ENCODE data around the gene SLC38A1.
"Not testable (repeated sequence)": the region's sequence is repeated elsewhere in the genome, so short reads cannot be mapped to it uniquely, and the experiment has no call there.

The SLC38A1 gene
- long read RNA-seq, donor 1, full-length matches to known transcripts = 4 of 15 reads
- long read RNA-seq, donor 1, partial matches to known transcripts = 11 of 15 reads
- long read RNA-seq, donor 1, other reads (novel, unspliced or antisense) = 0 of 15 reads
- long read RNA-seq, donor 2, full-length matches to known transcripts = 3 of 3 reads
- long read RNA-seq, donor 2, partial matches to known transcripts = 0 of 3 reads
- long read RNA-seq, donor 2, other reads (novel, unspliced or antisense) = 0 of 3 reads
- long read RNA-seq, donor 3, full-length matches to known transcripts = 3 of 3 reads
- long read RNA-seq, donor 3, partial matches to known transcripts = 0 of 3 reads
- long read RNA-seq, donor 3, other reads (novel, unspliced or antisense) = 0 of 3 reads
- long read RNA-seq, donor 4, full-length matches to known transcripts = 12 of 12 reads
- long read RNA-seq, donor 4, partial matches to known transcripts = 0 of 12 reads
- long read RNA-seq, donor 4, other reads (novel, unspliced or antisense) = 0 of 12 reads
- long read RNA-seq, donor 5, full-length matches to known transcripts = 9 of 21 reads
- long read RNA-seq, donor 5, partial matches to known transcripts = 12 of 21 reads
- long read RNA-seq, donor 5, other reads (novel, unspliced or antisense) = 0 of 21 reads
- long read RNA-seq, donor 6, full-length matches to known transcripts = 9 of 9 reads
- long read RNA-seq, donor 6, partial matches to known transcripts = 0 of 9 reads
- long read RNA-seq, donor 6, other reads (novel, unspliced or antisense) = 0 of 9 reads
- long read RNA-seq, donor 7, full-length matches to known transcripts = 9 of 9 reads
- long read RNA-seq, donor 7, partial matches to known transcripts = 0 of 9 reads
- long read RNA-seq, donor 7, other reads (novel, unspliced or antisense) = 0 of 9 reads
- long read RNA-seq, donor 8, full-length matches to known transcripts = 11 of 11 reads
- long read RNA-seq, donor 8, partial matches to known transcripts = 0 of 11 reads
- long read RNA-seq, donor 8, other reads (novel, unspliced or antisense) = 0 of 11 reads

GRCh38 chr12:46268583-46269428 lies at the start of gene SLC38A1:
SLC38A1 (minus strand) TSS chr12:46269043; CDS start chr12:46239800, 29,243 bp downstream.
- DNase-seq = peak; percentile 92

- no peak for DNase-seq
These were observed 49.2 kb upstream of the SLC38A1 start for GRCh38 chr12:46318037-46318436.

GRCh38 chr12:46304070-46304469 lies 35.2 kb upstream of the SLC38A1 start:
- no peak for DNase-seq

GRCh38 chr12:46303039-46303666 lies 34.3 kb upstream of the SLC38A1 start:
- no peak for DNase-seq

- no peak for DNase-seq
These were observed 32.1 kb upstream of the SLC38A1 start for GRCh38 chr12:46300910-46301309.

- DNase-seq = no peak
These were observed 31.0 kb upstream of the SLC38A1 start for GRCh38 chr12:46299851-46300250.

GRCh38 chr12:46298261-46298660 lies 29.4 kb upstream of the SLC38A1 start:
- no peak for DNase-seq

- DNase-seq = no peak
These were observed 28.0 kb upstream of the SLC38A1 start for GRCh38 chr12:46296822-46297221.

GRCh38 chr12:46292754-46293402 lies 24.0 kb upstream of the SLC38A1 start:
- no peak for DNase-seq

GRCh38 chr12:46291953-46292352 lies 23.1 kb upstream of the SLC38A1 start:
- DNase-seq = not testable (repeated sequence)

GRCh38 chr12:46285177-46285576 lies 16.3 kb upstream of the SLC38A1 start:
- not testable (repeated sequence) for DNase-seq

- DNase-seq = no peak
These were observed 14.0 kb upstream of the SLC38A1 start for GRCh38 chr12:46282829-46283228.

GRCh38 chr12:46276756-46277155 lies 7.9 kb upstream of the SLC38A1 start:
- DNase-seq = no peak

GRCh38 chr12:46271863-46272262 lies 3.0 kb upstream of the SLC38A1 start:
- no peak for DNase-seq

GRCh38 chr12:46269429-46270241 lies 792 bp upstream of the SLC38A1 start:
- DNase-seq = peak; percentile 82

- DNase-seq = peak; percentile 91
These were observed 839 bp downstream of the SLC38A1 start for GRCh38 chr12:46267825-46268582.

GRCh38 chr12:46267575-46267824 lies 1.3 kb downstream of the SLC38A1 start:
- peak; percentile 77 for DNase-seq

GRCh38 chr12:46266869-46267574 lies 1.8 kb downstream of the SLC38A1 start:
- peak; percentile 78 for DNase-seq

- no peak for DNase-seq
These were observed 2.5 kb downstream of the SLC38A1 start for GRCh38 chr12:46266382-46266791.
